Activated naive CD8-positive, alpha-beta T cell treated with anti-CD3 and anti-CD28 coated beads, Interleukin-2, amount 50 U/mL, for 24 hours (primary cell): Measurements from ENCODE around the gene RASGRF1.

ENCODE experiments used
- ATAC-seq: fragments of 150-1000 bp; cut with Tn5 transposase; one replicate; pipeline ENCODE4 v1.10.0; 2021
- DNase-seq: peaks from one replicate; pipeline ENCODE4 v3.0.0; 2021
- H3K27ac Mint-ChIP-seq: one replicate; pipeline ENCODE4 v1.8.0; 2021; ENCODE audit warnings: mild to moderate bottlenecking, mixed read lengths
- H3K27me3 Mint-ChIP-seq: one replicate; pipeline ENCODE4 v1.8.0; 2021; ENCODE audit warnings: mixed read lengths
- H3K36me3 Mint-ChIP-seq: one replicate; pipeline ENCODE4 v1.8.0; 2021; ENCODE audit warnings: low read depth, mixed read lengths
- H3K4me1 Mint-ChIP-seq: one replicate; pipeline ENCODE4 v1.8.0; 2021; ENCODE audit warnings: mixed read lengths
- H3K4me3 Mint-ChIP-seq: one replicate; pipeline ENCODE4 v1.8.0; 2021; ENCODE audit warnings: mild to moderate bottlenecking, moderate library complexity, mixed read lengths
- H3K9me3 Mint-ChIP-seq: one replicate; pipeline ENCODE4 v1.8.0; 2021; ENCODE audit warnings: mixed read lengths

RASGRF1 gene

DNA sequence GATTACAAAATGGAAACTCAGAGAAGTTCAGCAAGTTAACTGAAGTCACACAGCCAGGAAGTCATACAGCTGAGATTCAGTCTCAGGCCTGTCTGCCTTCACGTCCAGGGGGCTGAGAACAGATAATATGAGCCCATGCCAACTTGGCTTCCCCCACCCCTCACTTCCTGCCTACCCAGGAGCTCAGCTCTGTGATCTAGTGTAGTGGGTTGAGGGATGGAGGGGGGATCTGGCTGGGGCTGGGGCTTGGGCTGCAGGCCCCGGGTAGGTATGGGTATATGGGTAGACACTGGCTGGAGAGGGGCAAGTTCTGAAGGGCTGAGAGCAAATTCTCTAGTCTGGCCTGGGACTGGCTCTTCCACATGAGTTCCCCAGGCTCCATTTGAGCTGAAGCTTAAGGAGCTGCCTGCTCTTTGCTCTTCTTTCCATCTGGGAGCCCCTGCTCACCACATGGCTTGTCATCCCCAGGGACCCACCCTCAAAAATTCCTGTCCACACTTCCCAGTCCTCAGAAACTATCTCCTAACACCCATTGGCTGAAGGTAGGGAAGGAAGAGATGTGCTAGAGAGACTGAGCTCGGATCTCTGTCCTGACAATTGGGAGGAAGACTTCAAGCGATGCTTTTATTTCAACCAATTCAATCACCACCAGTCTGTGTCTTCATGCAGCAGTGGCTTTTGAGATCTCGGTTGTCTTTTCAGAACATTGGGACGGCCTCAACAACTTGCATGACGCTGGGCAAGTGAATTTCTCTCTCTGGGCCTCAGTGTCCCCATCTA, 2.0 kb downstream of the RASGRF1 start:
- no peaks in the 10 kb centered on the region for H3K36me3 Mint-ChIP-seq
- H3K4me1 Mint-ChIP-seq = peaks cover 11% of the 10 kb centered on the region
- H3K27ac Mint-ChIP-seq = no peak overlapping the region
- no peaks in the 10 kb centered on the region for H3K9me3 Mint-ChIP-seq
- H3K27me3 Mint-ChIP-seq = peaks cover 56% of the 10 kb centered on the region
- ATAC-seq (no peak), DNase-seq (no peak)
- no peak overlapping the region for H3K4me3 Mint-ChIP-seq

DNA sequence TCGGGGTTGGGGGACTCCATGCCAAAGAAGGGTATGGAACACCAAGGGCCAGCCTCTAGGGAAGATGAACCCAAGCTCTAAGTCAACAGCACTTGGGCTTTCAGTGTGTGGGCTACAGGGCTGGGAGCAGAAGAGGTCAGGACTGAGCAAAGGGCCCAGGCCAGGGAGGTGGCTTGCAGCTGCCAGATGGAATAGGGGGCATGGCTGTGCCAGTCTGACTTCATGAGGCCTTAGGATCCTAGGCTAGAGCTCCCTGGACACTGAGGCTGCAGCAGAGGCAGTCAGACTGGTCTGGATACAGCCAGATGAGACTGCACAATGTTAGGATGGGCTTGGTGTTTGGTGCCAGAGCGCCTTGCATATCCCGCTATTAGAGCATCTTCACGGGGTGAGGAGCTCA, 3.8 kb downstream of the RASGRF1 start:
- Mint-ChIP-seq H3K27me3 (peaks cover 47% of the 10 kb centered on the region), H3K27ac (no peak overlapping the region), H3K4me1 (peaks cover 9% of the 10 kb centered on the region), H3K36me3 (no peaks in the 10 kb centered on the region), H3K4me3 (no peak overlapping the region), H3K9me3 (no peaks in the 10 kb centered on the region)
- ATAC-seq = no peak
- no peak for DNase-seq

DNA sequence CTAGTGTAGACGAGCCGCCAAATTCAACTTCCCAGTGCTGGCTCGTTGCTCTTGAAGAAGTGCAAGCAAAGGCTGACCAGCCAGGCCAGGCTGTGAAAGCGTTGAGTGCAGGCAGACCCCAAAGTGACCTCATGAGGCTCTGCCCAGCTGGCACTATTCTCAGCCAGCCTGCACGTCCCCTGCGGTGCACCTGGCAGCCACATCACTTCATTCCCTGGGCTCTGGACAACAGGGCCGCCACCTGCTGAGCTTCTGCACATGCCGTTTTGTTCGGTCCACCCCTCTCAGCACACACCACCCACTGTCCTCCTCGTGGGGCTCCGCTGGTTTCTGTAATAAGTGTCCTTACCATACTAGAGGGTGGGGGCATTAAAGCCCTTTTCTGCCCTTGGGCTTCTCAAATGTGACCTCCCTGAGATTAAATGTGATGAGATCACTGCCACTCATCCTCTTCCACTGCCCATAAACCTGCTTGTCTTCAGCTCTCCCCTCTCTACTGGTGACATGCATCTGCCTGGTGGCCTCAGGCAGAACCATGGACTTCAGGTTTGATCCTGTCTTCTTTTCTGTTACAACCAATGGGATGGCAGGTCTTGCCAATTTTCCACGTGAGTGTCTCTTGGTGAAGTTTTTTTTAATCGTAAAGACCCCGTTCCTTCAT, 6.1 kb downstream of the RASGRF1 start:
- Mint-ChIP-seq H3K4me3 (no peak overlapping the region), H3K9me3 (no peaks in the 10 kb centered on the region), H3K4me1 (no peaks in the 10 kb centered on the region), H3K27me3 (peaks cover 32% of the 10 kb centered on the region), H3K27ac (no peak overlapping the region), H3K36me3 (no peaks in the 10 kb centered on the region)
- DNase-seq (no peak), ATAC-seq (no peak)

DNA sequence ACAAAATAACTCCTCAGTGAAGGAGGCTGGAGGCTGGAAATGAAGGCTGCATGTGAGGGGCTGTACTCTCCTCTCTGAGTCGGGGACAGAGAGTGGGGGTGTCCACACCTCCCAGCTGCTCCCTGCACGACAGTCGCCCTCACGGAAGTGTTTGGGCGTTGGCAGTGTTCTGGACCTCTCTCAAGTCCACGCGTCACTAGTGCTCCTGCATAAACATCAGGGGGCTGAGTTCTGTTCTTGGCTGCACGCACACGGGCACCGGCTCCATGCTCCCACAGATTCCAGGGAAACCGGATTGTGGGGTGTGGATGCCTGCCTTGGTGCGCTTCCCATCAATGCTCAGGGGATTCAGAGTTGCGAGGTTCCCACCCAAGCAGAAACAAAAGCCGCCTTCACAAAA, 7.4 kb downstream of the RASGRF1 start:
- no peak for ATAC-seq
- no peak for DNase-seq
- no peak overlapping the region for H3K4me3 Mint-ChIP-seq
- no peaks in the 10 kb centered on the region for H3K9me3 Mint-ChIP-seq
- no peak overlapping the region for H3K27ac Mint-ChIP-seq
- H3K4me1 Mint-ChIP-seq = no peaks in the 10 kb centered on the region
- H3K27me3 Mint-ChIP-seq = peaks cover 20% of the 10 kb centered on the region
- H3K36me3 Mint-ChIP-seq = no peaks in the 10 kb centered on the region

DNA sequence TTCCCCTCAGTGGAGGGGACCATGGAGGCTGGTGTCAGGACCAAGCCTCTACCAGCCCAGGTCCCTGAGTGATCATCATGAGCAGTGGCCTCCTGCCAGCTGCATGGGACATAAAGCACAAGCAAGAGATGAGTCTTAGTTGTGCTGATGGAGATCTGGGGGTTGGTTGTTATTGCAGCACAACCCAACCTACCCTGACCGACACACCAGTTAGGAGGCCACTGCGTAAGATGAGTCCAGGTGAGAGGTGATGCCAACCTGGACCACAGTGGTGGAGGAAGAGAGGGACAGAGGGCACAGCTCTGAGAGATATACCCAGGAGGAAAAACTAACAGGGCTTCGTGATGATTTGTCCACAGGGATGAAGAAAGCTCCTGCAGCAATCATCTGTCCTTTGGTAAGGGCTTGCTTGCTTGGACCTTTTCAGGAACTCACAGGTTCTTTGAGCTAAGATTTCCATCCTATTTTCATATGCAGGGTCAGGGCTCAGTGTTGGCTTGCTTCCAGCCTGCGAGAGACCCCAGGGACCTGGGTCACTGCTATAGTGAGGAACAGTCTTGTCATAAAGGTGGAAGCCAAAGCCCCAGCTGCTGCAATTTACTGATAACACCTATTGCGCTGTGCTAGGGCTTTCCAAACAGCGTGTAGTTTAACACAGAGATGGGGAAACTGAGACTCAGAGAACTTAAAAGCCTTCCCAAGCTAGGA, 8.1 kb downstream of the RASGRF1 start:
- no peak overlapping the region for H3K4me3 Mint-ChIP-seq
- peaks cover 15% of the 10 kb centered on the region for H3K27me3 Mint-ChIP-seq
- H3K4me1 Mint-ChIP-seq = no peaks in the 10 kb centered on the region
- H3K9me3 Mint-ChIP-seq = no peaks in the 10 kb centered on the region
- no peaks in the 10 kb centered on the region for H3K36me3 Mint-ChIP-seq
- DNase-seq (no peak), ATAC-seq (no peak)
- no peak overlapping the region for H3K27ac Mint-ChIP-seq

DNA sequence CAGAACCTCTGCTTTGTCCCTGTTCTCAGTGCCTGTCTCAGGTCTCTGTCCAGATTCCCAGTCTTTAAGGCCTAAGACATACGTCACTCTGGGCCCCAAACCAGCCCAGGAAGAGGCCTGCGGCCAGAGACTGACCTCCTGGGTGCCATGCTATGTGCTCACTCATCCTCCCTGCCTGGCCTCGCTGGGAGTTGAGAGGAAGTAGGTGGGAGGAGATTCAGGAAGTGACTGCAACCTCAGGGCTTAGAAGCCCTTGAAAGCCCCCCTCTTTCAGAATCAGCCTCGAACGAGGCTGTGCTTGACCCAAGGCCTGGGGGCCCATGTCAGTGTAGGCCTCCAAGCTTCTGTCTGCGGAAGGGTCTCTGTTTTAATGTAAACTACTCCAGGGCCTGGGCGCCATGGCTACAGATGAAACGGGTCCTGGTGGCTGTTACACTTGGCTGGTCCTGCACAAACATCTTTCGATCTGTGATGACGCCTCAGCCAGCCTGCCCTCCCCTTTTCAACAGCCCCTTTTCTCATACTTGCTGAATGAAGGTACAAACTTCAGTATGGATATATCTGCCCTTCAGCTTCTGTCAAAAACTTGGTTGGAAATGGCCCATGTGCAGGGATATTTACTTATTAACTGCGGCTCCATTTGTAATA, 11.7 kb downstream of the RASGRF1 start:
- Mint-ChIP-seq H3K36me3 (no peaks in the 10 kb centered on the region), H3K4me1 (no peaks in the 10 kb centered on the region), H3K27me3 (peaks cover 5% of the 10 kb centered on the region), H3K9me3 (no peaks in the 10 kb centered on the region), H3K4me3 (no peak overlapping the region), H3K27ac (no peak overlapping the region)
- ATAC-seq (no peak), DNase-seq (no peak)

DNA sequence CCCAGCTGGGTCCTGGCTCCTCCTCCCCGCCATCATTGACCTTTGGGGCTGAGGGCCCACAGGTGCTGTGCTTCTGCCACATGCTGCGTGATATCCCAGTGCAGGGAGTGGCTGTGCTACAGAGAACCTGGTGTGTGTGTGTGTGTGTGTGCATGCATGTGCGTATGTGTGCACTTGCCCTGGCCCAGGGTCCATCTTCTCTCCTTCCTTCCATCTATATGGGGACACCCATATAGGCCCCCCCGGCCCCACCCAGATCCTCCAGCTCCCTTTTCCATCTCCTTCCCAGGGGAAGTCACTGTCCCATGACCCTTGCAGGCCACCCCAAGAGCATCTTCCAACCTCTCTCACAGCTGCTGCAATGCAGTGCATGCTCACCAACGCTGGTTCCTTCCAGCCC, 12.6 kb downstream of the RASGRF1 start:
- DNase-seq = no peak
- no peak overlapping the region for H3K27ac Mint-ChIP-seq
- H3K4me3 Mint-ChIP-seq = no peak overlapping the region
- H3K9me3 Mint-ChIP-seq = no peaks in the 10 kb centered on the region
- no peaks in the 10 kb centered on the region for H3K36me3 Mint-ChIP-seq
- no peaks in the 10 kb centered on the region for H3K4me1 Mint-ChIP-seq
- no peak for ATAC-seq
- no peaks in the 10 kb centered on the region for H3K27me3 Mint-ChIP-seq

DNA sequence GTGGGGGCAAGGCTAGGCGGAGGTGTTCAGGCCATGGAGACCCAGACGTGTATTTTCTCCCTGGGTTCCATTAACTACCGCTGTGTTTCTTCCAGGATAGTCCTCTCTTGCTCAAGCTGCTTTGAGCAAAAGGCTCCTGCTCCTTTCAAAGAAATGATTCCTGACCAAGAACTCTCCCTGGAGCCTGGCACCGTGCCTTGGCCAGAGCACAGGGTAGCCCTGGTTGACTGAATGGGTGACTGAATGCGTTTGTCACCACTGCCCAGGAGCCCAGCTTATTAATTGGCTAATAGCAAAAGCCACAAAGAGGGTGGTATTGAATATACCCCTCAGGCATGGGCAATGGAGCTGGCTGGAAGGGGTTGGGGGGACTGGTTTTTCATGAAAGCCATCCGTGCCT, 13.9 kb downstream of the RASGRF1 start:
- Mint-ChIP-seq H3K36me3 (no peaks in the 10 kb centered on the region), H3K27me3 (peaks cover 3% of the 10 kb centered on the region), H3K4me1 (no peaks in the 10 kb centered on the region), H3K4me3 (no peak overlapping the region), H3K27ac (no peak overlapping the region), H3K9me3 (no peaks in the 10 kb centered on the region)
- ATAC-seq (no peak), DNase-seq (no peak)

DNA sequence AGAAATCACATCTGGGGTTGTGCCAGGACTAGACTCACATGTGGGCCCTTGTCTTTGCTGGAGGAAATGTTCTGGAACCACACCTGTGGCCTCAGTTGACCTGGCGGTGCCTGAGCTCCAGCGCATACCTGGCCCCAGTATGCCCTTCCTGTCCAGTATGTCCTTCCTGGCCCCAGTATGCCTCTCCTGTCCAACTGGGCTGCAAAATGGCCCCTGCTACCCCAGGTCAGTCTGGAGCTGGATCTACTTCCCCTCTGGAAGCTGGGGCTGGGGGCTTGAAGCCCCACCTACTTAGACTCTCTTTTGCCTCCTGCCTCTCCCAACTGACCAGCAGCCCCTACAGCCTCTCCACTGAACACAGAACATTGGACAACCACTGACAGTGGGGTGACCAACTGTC, 15.3 kb downstream of the RASGRF1 start:
- no peaks in the 10 kb centered on the region for H3K36me3 Mint-ChIP-seq
- no peak for DNase-seq
- no peak overlapping the region for H3K4me3 Mint-ChIP-seq
- H3K9me3 Mint-ChIP-seq = no peaks in the 10 kb centered on the region
- no peaks in the 10 kb centered on the region for H3K4me1 Mint-ChIP-seq
- no peak for ATAC-seq
- peaks cover 3% of the 10 kb centered on the region for H3K27me3 Mint-ChIP-seq
- H3K27ac Mint-ChIP-seq = no peak overlapping the region

DNA sequence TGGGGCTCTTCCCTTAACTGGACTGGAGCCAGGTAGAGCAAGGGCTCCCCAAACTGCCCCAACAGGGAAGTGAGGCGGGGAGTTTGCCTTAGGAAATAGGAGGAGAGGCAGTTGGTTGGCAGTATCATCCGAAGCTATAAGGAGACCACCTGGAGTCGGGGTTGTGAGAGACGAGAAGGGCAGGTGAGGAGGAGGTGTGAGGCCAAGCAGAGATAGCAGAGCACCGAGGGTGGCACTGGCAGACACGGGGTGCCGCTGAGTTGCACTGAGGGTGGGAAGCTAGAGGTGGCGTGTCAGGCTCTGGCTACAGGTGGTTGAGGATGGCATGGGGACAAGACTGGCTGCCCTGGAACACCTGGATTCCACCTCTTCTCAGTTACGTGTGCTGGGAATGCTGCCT, 17.2 kb downstream of the RASGRF1 start:
- peaks cover 3% of the 10 kb centered on the region for H3K27me3 Mint-ChIP-seq
- H3K9me3 Mint-ChIP-seq = no peaks in the 10 kb centered on the region
- H3K4me3 Mint-ChIP-seq = no peak overlapping the region
- DNase-seq (no peak), ATAC-seq (no peak)
- no peak overlapping the region for H3K27ac Mint-ChIP-seq
- no peaks in the 10 kb centered on the region for H3K36me3 Mint-ChIP-seq
- no peaks in the 10 kb centered on the region for H3K4me1 Mint-ChIP-seq

DNA sequence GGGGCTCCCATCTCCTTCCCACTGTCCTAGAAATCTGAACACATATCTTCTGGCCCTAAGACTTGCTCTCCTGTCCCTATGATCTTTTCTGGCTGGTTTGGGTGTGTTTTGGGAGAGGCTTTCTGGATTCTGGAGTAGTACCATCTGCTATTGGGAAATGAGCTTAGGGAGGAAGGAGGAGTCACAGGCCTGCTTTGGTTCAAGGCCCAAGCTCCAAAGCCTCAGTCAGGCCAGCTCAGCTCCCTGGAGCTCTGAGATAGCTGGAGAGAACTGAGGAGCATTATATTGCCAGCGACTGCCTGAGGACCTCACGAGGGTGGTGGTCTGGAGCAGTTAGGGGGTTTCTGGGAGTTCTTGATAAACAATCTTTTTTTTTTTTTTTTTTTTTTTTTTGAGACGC, 18.7 kb downstream of the RASGRF1 start:
- Mint-ChIP-seq H3K4me3 (no peak overlapping the region), H3K27ac (no peak overlapping the region), H3K27me3 (peaks cover 3% of the 10 kb centered on the region), H3K9me3 (no peaks in the 10 kb centered on the region), H3K4me1 (no peaks in the 10 kb centered on the region), H3K36me3 (no peaks in the 10 kb centered on the region)
- DNase-seq = no peak
- ATAC-seq = no peak

DNA sequence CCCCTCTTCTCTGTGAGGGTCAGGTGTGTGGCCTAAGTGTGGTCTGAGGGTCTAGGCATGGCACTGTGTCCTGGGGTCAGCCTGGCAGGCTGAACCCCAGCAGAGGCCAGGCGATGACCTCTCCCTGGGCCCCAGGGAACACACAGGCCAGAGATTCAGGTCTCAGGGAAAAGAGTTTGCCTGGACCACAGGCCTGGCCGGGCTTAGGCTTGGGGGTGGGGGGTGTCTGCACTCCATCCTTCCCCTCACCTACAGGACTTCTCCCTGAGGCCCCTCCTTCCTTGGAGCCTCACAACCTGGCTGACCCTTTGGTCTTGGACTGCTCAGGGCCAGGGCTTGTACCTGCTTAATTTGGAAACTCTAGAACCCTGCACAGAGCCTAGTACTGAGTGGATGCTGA, 21.8 kb downstream of the RASGRF1 start:
- no peaks in the 10 kb centered on the region for H3K4me1 Mint-ChIP-seq
- H3K27me3 Mint-ChIP-seq = peaks cover 6% of the 10 kb centered on the region
- no peak overlapping the region for H3K4me3 Mint-ChIP-seq
- H3K27ac Mint-ChIP-seq = no peak overlapping the region
- ATAC-seq (no peak), DNase-seq (no peak)
- H3K9me3 Mint-ChIP-seq = no peaks in the 10 kb centered on the region
- H3K36me3 Mint-ChIP-seq = no peaks in the 10 kb centered on the region

DNA sequence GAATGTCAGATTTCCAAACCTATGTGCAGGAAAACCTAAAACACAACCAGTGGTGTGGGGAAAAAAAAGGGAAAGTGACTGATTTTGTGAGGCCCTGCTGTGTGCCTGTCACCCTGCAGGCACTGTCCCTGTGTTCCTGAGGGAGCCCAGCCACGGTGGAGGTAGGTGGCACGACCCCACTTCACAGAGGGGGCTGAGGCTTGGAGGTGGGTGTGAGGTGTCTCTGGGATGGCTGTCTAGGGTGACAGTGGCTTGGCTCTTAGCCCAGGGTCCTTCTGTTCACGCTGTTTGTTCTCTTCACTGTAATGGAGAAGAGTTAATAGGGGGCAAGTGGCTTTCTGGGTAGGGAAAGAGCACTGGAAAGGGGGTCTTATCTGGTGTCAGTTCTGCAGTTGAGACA, 22.6 kb downstream of the RASGRF1 start:
- Mint-ChIP-seq H3K9me3 (no peaks in the 10 kb centered on the region), H3K4me3 (no peak overlapping the region), H3K36me3 (no peaks in the 10 kb centered on the region), H3K27ac (no peak overlapping the region), H3K4me1 (no peaks in the 10 kb centered on the region), H3K27me3 (peaks cover 6% of the 10 kb centered on the region)
- ATAC-seq (no peak), DNase-seq (no peak)

DNA sequence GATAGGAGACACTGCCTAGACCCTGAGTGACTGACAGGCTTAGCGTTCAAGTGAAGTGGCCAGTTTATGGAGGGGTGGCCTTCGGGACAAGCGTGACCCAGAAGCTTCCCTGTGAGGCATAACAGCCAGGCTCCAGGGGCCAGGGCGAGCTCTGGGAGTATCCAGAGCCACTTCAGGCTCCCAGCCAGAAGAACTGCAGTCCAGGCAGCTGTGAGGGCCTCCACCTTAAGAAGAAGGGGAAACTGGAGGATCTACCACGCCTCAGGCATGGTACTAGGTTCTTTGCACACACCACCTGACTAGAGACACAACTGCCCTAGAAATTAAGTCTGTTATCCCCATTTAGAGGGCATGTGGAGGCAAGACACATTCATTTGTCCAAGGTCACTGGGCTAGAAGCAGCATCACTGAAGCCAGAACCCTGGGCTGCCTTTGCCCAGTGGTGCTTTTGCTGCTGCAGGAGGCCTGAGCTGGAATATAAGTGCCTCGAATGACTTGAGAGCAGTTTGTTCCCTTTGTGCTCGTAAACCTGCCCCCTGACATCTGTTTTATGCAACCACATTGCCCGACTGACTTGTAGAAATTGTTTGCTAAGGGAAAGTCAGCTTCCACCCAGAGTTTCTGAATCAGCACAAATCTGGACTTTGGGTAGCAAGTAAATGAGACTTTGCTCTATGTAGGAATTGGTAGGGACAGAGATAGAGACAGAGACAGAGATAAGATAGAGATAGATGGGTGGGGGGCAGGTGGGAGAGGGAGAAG, 23.3 kb downstream of the RASGRF1 start:
- no peak for DNase-seq
- Mint-ChIP-seq H3K36me3 (no peaks in the 10 kb centered on the region), H3K4me1 (no peaks in the 10 kb centered on the region), H3K4me3 (no peak overlapping the region), H3K9me3 (no peaks in the 10 kb centered on the region), H3K27me3 (peaks cover 6% of the 10 kb centered on the region), H3K27ac (no peak overlapping the region)
- ATAC-seq = no peak
